KOPT-K1 (cell line): Measurements from ENCODE around the gene LURAP1L.

Experiments used
- H3K27ac ChIP-seq: fragments of 200-600 bp; sonication (generic); 2 replicates; pipeline ENCODE4 v1.5.1; 2016; ENCODE audit warnings: antibody characterized with exemption, mild to moderate bottlenecking, low read depth, low read length; ENCODE audit not compliant: poor library complexity, severe bottlenecking
- H3K36me3 ChIP-seq: fragments of 200-600 bp; sonication (generic); 2 replicates; pipeline ENCODE4 v1.5.1; 2017; ENCODE audit warnings: antibody characterized with exemption, mild to moderate bottlenecking, low read length, moderate library complexity; ENCODE audit not compliant: insufficient read depth
- H3K9me3 ChIP-seq: fragments of 200-600 bp; sonication (generic); 2 replicates; pipeline ENCODE4 v1.5.1; 2017; ENCODE audit warnings: antibody characterized with exemption, low read length, mild to moderate bottlenecking; ENCODE audit not compliant: insufficient read depth, poor library complexity, severe bottlenecking

The LURAP1L gene

GRCh38 chr9:12765088-12765798 lies 9.6 kb upstream of the LURAP1L start:
- H3K9me3 ChIP-seq = no peaks in the 10 kb centered on the region
- no peak overlapping the region for H3K27ac ChIP-seq
- no peaks in the 10 kb centered on the region for H3K36me3 ChIP-seq

DNA sequence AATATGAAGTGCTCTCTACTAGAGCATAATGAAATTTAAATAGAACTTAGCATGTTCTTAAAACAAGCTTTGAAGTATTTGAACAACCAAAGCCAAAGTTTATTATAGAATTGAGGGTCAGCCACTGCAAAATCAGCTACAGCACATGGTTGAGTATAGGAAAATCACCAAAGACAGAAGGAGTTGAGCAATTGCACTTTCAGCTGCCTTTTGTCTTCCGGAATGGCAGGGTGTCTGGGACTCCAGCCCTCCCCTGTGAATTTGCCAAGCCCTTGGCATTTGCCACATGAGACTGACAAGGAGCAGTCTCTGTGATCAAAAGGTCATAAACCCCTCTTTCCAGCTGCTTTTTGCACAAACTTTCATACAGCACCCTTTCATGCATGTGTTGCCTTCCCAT lies 8.5 kb upstream of the LURAP1L start:
- Histone ChIP-seq H3K9me3 (no peaks in the 10 kb centered on the region), H3K27ac (no peak overlapping the region), H3K36me3 (no peaks in the 10 kb centered on the region)

GRCh38 chr9:12770261-12770660 lies 4.6 kb upstream of the LURAP1L start:
- H3K27ac ChIP-seq = no peak overlapping the region
- H3K9me3 ChIP-seq = no peaks in the 10 kb centered on the region
- H3K36me3 ChIP-seq = no peaks in the 10 kb centered on the region

DNA sequence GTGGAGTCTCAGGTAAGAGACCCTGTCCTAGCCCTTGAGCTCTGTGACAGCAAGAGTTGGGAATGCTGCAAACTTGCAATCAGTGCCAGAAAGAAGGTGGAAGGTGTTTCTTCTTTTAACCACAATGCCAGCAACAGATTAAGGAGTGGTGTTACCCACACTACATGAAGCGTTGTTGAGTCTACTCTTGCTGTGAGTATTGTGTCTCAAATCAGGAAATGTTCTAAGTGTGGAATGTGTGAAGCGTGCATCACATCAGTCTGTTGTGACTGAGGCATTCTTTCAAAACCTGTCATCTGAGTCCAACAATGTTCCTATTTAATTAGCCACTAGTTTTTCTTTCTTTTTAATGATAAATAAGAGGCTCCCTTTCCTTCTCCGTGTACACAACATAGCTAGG lies 2.9 kb upstream of the LURAP1L start:
- H3K36me3 ChIP-seq = no peaks in the 10 kb centered on the region
- no peak overlapping the region for H3K27ac ChIP-seq
- no peaks in the 10 kb centered on the region for H3K9me3 ChIP-seq

- Histone ChIP-seq H3K36me3 (no peaks in the 10 kb centered on the region), H3K9me3 (no peaks in the 10 kb centered on the region), H3K27ac (no peak overlapping the region)
These were observed 1.3 kb upstream of the LURAP1L start for GRCh38 chr9:12773562-12773961.

GRCh38 chr9:12775679-12776512 lies 1.1 kb downstream of the LURAP1L start:
- no peaks in the 10 kb centered on the region for H3K36me3 ChIP-seq
- H3K9me3 ChIP-seq = no peaks in the 10 kb centered on the region
- H3K27ac ChIP-seq = no peak overlapping the region

GRCh38 chr9:12776513-12777055 lies 1.8 kb downstream of the LURAP1L start:
- Histone ChIP-seq H3K27ac (no peak overlapping the region), H3K36me3 (no peaks in the 10 kb centered on the region), H3K9me3 (no peaks in the 10 kb centered on the region)

DNA sequence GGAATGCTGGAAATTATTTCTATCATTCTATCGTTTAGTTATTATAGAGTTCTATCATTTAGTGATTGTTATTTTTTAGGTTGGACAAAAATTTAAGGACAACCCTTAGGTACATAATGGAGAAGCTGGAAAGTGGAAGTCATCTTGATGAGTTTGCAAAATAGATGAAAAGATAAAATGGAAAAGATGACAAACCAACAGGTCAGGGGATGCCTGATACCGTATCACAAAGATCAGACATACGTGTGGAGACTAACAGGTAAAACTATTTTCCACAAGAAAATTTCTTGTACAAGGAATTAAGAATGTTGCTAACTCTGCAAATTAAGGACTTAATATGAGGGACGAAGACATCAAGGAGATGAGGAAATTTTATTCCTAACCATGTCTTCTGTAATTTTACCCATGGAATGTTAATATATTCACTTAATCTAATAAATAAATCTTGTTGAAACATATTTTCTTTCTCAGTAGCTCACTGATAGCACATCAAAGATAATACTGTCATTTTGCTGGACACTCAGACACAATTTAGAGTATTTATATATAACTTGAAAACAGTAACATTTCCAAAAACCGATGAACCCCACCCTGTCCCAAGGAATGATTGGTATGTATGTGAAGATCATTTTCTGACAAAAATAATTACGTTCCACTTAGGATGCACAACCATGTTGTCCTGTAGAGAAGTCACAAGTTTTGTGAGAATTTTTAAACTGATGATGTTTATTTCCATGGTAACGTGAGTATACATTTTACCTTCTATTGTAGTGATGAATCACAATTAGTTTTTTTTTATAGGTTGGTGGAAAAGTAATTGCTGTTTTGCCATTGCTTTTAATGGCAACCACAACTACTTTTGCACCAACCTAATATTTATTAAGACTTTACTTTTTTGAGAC lies 2.6 kb downstream of the LURAP1L start:
- Histone ChIP-seq H3K27ac (no peak overlapping the region), H3K36me3 (no peaks in the 10 kb centered on the region), H3K9me3 (no peaks in the 10 kb centered on the region)

DNA sequence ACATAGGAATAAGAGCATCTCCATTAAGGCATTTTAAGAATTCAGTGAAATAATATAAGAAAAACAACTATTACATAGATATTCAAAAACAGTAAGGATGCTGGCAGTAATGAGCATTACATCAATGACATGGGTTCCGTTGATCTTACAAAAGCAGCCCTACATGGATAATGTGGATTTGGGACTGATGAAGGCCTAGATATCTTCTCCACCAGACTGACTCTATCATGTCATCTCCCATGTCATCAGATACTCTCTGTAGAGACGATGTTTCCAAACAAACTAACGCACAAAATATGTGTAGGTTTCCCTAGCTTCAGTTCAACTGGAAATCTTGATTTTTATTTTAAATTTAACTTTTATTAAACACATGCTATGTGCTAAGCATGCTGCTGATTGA lies 3.6 kb downstream of the LURAP1L start:
- H3K9me3 ChIP-seq = no peaks in the 10 kb centered on the region
- no peak overlapping the region for H3K27ac ChIP-seq
- no peaks in the 10 kb centered on the region for H3K36me3 ChIP-seq

- Histone ChIP-seq H3K36me3 (no peaks in the 10 kb centered on the region), H3K9me3 (no peaks in the 10 kb centered on the region), H3K27ac (no peak overlapping the region)
These were observed 6.5 kb downstream of the LURAP1L start for GRCh38 chr9:12781226-12781733.

DNA sequence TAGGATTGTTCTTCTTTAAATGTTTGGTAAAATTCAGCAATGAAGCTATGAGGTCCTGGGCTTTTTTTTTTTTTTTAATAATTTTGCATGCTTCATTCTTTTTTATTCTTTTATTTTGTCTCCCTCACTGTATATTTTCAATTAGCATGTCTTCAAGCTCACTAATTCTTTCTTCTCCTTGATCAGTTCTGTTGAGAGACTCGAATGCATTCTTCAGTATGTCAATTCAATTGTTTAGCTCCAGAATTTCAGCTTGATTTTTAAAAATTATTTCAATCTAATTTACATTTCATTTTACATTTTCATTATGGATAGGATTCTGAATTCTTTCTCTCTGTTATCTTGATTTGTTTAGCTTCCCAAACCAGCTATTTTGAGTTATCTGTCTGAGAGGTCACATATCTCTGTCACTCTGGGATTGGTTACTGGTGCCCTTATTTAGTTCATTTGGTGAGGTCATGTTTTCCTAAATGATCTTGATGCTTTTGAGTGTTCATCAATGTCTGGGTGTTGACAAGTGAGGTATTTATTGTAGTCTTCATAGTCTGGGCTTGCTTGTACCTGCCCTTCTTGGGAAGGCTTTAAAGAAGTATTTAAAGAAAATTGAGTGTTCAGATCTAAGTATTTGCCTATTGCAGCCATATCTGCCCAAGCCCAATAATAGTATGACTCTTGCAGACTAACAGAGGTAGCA lies 9.1 kb downstream of the LURAP1L start:
- no peak overlapping the region for H3K27ac ChIP-seq
- H3K9me3 ChIP-seq = no peaks in the 10 kb centered on the region
- no peaks in the 10 kb centered on the region for H3K36me3 ChIP-seq

DNA sequence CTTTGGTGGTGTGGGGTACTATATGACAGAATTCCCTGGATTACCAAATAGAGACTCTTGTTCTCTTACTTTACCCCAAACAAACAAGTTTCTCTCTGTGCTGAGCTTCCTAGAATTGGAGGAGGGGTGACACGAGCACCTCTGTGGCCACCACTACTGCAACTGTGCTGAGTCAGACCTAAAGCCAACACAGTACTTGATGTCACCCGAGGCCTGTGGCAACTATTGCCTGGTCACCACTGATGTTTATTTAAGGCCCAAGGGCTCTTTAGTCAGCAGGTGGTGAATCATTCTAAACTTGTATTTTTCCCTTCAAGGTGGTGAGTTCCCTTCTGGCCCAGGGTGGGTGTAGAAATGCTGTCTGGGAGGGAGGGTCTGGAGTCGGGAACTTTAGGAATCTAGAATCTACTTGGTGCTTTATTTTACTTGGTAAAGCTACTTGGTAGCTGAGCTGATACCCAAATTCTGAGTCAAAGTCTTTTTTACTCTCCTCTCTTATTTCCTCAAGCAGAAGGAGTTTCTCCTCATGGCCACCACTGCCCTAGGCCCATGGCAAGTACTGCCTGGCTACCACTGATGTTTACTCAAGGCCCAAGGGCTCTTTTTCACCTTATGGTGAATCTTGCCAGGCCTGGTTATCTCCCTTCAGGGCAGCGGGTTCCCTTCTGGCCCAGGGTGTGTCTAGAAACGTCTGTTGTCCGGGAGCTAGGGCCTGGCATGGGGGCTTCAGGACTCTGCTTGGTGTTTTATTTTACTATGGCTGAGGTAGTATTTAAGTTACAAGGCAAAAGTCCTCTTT lies 9.8 kb downstream of the LURAP1L start:
- H3K9me3 ChIP-seq = no peaks in the 10 kb centered on the region
- no peak overlapping the region for H3K27ac ChIP-seq
- H3K36me3 ChIP-seq = no peaks in the 10 kb centered on the region

GRCh38 chr9:12785260-12785770 lies 10.5 kb downstream of the LURAP1L start:
- Histone ChIP-seq H3K9me3 (no peaks in the 10 kb centered on the region), H3K36me3 (no peaks in the 10 kb centered on the region), H3K27ac (no peak overlapping the region)
